GM21367 (cell line): Measurements from ENCODE around the gene STYX.
A peak's percentile ranks its signal among the peaks of the same experiment; 100 is the strongest.

Experiments used
- ATAC-seq: cut with Tn5 transposase; IDR thresholded peaks from one replicate; pipeline ENCODE4 v1.9.1; 2021; ENCODE audit not compliant: unreplicated experiment

STYX gene, protein sequence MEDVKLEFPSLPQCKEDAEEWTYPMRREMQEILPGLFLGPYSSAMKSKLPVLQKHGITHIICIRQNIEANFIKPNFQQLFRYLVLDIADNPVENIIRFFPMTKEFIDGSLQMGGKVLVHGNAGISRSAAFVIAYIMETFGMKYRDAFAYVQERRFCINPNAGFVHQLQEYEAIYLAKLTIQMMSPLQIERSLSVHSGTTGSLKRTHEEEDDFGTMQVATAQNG

GRCh38 chr14:52729925-52730708 lies at the start of gene STYX:
TSS of gene STYX (plus strand) at chr14:52730166. CDS start at chr14:52730475, 309 bp downstream.
- peak; percentile 94 for ATAC-seq

DNA sequence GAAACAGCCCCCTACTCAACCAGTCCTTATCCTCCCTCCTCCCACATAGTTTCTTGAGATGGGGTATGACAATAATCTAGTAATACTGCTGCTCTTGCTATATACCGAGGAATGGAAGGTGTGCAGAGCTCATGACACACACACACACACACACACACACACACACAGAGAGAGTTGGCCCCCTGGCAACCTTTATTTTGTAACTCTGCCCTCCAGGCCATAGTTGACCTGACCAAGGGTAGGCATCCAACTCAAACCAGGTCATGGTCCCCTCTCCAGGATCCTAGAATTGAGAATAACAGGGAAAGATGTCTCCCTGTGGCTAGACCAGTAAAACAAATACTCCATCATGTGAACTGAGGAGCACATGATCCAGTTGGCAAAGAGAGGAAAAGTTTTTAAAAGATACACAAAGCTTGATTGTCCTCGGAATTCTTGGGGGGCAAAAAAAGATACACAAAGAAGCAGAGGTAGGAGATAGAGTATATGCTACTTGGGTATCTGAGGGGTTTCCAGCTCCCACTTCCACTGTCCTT lies 45.9 kb upstream of the STYX start:
- ATAC-seq: no peak

- ATAC-seq: no peak
Observed at GRCh38 chr14:52686176-52686575, 43.8 kb upstream of the STYX start.

GRCh38 chr14:52690983-52691760 lies 38.8 kb upstream of the STYX start:
- no peak for ATAC-seq

DNA sequence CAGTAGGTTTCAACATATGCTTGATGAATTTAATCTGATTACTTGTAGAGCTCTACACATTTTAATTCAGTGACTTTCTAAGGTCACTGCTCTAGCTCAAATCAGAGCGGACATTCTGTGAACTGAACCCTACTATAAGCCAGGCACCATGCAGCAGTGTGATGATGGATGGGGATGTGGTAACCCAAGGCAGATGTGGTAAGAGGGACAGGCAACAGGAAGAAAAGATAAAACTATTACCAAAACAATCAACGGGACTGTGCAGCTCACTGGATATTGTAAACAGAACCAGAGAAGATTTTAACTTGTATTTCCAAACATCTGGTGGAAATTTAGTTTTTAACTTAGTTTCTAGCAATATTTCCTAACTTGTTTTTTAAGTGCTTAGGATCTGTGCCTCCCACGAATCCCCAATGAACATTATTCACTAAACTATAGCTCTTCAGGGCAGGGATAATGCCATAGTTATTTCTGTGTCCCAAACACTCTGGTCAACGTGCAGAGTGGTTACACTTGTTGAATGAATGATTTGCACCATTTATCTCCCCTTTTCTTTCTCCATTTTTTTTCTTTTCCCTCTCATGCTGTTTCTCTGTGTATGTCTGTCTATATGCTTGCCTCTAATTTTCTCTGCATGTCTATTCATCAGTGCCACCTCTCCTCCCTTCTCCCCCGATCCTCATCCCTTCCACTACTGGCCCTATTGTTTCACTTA lies 37.6 kb upstream of the STYX start:
- ATAC-seq: no peak

- ATAC-seq: no peak
Observed at GRCh38 chr14:52693036-52693435, 36.9 kb upstream of the STYX start.

- ATAC-seq: no peak
Observed at GRCh38 chr14:52693532-52693931, 36.4 kb upstream of the STYX start.

- ATAC-seq: peak; percentile 51
Observed at GRCh38 chr14:52694761-52695480, 35.0 kb upstream of the STYX start.

DNA sequence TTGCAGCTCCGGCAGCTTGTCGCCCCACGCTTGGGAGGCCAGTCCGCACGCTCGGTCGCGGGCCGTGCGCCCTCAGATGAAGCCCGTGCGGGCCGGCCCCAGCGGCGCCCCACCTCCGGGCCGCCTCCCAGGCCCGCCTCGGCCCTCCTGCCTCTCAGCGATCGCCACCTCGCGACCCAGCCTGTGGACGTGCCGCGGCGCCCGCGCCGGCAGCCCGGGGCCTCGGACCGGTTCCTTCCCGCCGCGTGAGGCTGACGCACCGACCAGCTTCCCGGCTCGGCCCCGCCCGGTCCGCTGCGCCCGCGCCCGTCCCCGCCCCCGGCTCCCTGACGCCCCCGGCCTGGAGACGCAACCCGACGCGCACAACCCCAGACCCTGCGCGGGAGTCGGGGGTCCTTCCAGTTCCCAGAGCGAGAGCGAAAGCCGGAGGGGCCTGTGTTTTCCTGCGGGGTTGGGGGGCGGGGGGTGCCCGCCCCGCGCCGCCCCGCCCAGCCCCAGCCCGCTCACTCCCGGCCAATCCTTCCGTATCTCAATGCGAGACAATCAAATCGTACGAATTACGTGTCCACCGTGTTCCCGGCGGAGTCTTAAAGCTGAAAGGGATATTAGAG lies 34.4 kb upstream of the STYX start, which contains the start of gene ERO1A:
TSS of gene ERO1A (minus strand) at position 78 of the 611 bp plus-strand sequence. CDS start at position 1, 77 bp downstream.
- peak; percentile 67 for ATAC-seq

DNA sequence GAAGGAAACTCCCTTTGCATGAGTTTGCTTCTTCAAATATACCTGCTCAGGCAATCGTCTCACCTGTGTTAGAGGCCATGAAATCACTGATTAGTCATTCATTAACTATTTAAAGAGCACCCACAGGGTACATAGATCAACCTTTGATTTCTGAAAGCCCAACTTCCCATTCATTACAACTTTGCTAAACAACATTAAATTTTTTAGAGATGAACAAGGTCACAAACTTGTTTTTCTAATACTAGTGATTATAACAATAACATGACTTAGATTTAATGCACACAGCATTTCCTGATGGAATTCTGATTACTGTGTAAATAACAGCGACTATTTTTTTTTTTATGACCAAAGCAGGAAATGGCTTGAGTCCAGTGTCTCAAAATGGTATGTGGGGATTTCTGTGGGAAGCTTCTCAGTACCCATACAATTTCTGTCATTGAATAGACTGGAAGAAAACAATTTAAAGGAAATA lies 29.2 kb upstream of the STYX start:
- ATAC-seq: no peak

GRCh38 chr14:52701223-52701622 lies 28.7 kb upstream of the STYX start:
- no peak for ATAC-seq

DNA sequence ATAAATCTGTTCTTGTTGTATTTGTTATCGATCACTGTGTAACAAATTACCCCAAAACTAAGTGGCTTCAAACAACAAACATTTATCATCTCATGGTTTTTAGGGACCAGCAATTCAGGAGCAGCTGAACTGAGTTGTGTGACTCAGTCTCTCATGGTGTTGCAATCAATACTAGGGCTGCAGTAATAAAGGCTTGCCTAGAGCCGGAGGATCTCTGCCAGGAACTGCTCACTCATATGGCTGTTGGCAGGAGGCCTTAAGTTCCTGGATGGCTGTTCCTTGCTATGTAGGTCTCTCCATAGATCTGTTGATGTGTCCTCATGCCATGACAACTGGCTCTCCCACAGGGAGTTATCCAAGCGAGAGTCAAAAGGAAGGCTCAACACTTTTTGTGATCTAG lies 26.7 kb upstream of the STYX start:
- no peak for ATAC-seq

DNA sequence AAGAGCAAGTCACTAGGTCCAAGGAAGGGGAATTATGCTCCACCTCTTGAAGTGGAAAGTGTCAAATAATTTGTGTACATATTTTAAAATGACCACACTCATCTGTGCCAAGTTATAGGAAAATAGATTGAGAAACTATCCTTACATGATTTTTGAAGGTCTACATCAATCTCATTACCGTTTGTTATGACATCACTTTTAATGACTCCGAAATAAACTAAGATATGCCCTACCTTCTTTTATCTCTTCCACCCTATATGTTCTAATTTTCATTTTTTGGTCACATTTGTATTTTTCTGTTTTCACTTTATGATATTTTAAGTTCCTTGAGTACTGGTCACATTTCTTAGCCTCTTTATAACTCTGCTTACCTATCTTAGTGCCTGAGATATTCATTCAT lies 26.3 kb upstream of the STYX start:
- no peak for ATAC-seq

DNA sequence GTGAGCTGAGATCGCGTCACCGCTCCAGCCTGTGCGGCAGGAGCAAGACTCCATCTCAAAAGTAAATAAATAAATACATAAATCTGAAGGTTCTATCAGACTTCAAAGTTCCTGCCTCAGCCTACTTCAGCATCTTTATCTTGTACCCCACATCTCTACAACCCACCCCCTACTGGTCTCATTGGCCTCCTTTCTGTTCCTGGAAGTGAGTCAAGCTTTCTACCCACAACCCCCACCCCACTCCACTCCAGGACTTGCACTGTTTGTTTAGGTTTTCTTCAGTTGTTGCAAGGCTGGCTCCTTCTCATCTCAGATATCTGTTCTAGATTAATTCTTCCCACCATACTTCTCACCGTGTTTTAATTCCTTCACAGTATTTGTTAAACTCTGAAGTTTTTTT lies 23.7 kb upstream of the STYX start:
- no peak for ATAC-seq

DNA sequence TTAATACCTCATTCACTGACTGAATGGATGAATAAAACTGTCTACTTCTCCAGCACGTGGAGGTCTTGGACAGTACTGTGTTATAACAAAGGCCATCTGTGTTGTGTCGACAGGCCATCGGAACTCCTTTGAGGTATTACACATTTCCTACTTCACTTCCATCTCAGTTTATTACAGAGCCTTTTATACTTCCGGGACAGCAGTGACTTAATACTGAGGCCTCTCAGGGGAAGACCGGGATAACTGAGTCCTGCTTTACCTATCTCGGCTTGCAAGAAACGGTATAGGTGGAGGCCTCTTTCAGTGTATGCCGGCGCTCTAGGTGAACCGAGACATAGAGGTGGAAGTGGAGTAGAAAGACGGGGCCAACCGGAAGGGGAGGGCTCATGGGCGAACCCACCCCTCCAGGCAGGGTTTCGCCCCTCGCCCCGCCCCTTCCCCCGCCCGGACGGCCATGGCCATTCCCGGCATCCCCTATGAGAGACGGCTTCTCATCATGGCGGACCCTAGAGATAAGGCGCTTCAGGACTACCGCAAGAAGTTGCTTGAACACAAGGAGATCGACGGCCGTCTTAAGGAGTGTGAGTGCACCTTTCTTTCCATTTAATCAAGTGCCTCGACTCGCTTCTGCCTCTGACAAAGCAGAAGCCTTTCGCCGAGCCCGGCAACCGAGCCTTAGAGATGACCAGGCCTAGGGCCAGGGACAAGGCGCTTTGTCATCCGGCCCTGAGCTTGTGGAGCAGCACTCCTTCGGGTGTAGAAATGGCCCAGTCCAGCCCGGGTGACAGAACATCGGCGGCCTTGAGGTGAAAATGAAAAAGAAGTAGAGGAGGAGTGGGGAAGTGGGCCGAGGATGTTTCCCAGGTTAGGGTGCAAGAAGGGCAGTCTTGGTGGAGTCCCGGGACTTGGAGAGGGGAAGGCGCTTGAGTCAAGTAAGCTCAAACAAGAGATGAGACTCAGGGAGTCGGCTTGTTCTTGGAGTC lies 23.0 kb upstream of the STYX start, which contains the start of gene PSMC6:
TSS of gene PSMC6 (plus strand) at position 477 of the 983 bp plus-strand sequence. CDS start at position 497, 20 bp downstream.
- ATAC-seq: peak; percentile 94

- ATAC-seq: no peak
Observed at GRCh38 chr14:52711666-52712065, 18.3 kb upstream of the STYX start.

- ATAC-seq: no peak
Observed at GRCh38 chr14:52716155-52716554, 13.8 kb upstream of the STYX start.
